Large intestine (tissue), 3 donors: Measurements from ENCODE around the gene PCDH8. TPM values are rescaled to one million over a fixed set of nuclear protein-coding genes. Genes with fewer than 3 reads are reported as not detected.

Source experiments
- DNase-seq, 2 donors: peaks; one replicate each; pipeline versions ENCODE4 v3.0.0 to v3.0.0-alpha.2; 2013
- H3K27ac ChIP-seq: one replicate; pipeline ENCODE4 v1.5.1; 2013; ENCODE audit warnings: low read length
- H3K27me3 ChIP-seq: 2 replicates; pipeline ENCODE4 v1.6.1; 2013; ENCODE audit warnings: low read length; ENCODE audit not compliant: control insufficient read depth, insufficient read depth
- H3K36me3 ChIP-seq: 2 replicates; pipeline ENCODE4 v1.6.1; 2013; ENCODE audit warnings: low read length; ENCODE audit not compliant: control insufficient read depth, insufficient read depth
- H3K4me1 ChIP-seq: one replicate; pipeline ENCODE4 v1.6.1; 2013; ENCODE audit warnings: low read length; ENCODE audit not compliant: control insufficient read depth, insufficient read depth
- H3K4me3 ChIP-seq: one replicate; pipeline ENCODE4 v1.5.1; 2013; ENCODE audit warnings: low read length
- H3K9me3 ChIP-seq: one replicate; pipeline ENCODE4 v1.6.1; 2013; ENCODE audit warnings: mild to moderate bottlenecking, low read depth, low read length, moderate library complexity; ENCODE audit not compliant: control insufficient read depth
- WGBS: methylation state at CpG from one replicate; pipeline ENCODE4 v1.1.5; 2013; ENCODE audit warnings: low lambda C conversion rate; ENCODE audit not compliant: insufficient coverage; 5-methylcytosine and 5-hydroxymethylcytosine counted together
- polyA plus RNA-seq: library from polyadenylated mRNA; unstranded; fragments of 120-200 nt; gene quantifications from one replicate; pipeline ENCODE4 v1.2.1, GENCODE V29; 2013

Gene PCDH8
- polyA plus RNA-seq, 1 donor, result 2.3 TPM

DNA sequence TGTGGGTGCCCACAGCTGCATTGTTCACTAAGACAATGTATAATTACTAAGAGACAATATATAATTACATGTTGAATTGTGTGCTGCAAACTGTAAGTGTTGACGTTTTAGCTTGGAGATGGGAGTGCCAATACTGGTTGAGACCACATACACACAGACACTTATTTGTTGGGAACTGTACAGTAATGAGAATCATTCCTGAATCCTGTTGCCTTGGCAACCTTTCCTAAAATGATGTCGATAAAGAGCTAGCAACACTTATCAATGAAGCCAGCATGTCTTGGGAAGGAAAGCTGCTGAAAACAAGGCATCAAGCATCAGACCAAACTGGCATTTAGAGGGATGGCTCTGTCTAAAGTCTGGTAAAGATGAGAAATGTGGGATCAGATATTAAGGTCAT is 51.3 kb downstream of the PCDH8 start:
- no peaks in the 10 kb centered on the region for H3K9me3 ChIP-seq
- H3K4me3 ChIP-seq, result no peak overlapping the region
- no peaks in the 10 kb centered on the region for H3K36me3 ChIP-seq
- no CpG with 5 or more reads among the region's 2 CpGs for WGBS
- DNase-seq, result no peak
- H3K4me1 ChIP-seq, result no peaks in the 10 kb centered on the region
- no peak overlapping the region for H3K27ac ChIP-seq
- no peaks in the 10 kb centered on the region for H3K27me3 ChIP-seq

DNA sequence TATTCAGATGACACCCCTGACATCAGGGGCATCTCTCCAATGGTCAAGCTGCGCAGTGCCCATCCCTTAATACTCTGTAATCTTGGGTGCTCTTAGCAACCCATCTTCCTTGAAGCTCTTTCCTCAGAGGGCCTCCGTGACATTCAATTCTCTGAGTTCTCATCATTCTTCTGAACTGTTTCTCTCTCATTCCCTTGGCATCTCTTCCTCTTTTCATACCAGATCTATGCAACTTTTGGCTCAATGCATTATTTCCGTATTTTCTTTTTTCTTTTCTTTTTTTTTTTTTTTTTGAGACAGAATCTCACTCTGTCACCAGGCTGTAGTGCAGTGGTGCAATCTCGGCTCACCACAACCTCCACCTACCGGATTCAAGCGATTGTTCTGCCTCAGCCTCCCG is 53.9 kb downstream of the PCDH8 start:
- no peaks in the 10 kb centered on the region for H3K27me3 ChIP-seq
- no peak overlapping the region for H3K27ac ChIP-seq
- no peak for DNase-seq
- H3K9me3 ChIP-seq, result no peaks in the 10 kb centered on the region
- H3K4me3 ChIP-seq, result no peak overlapping the region
- 100% methylated on average over 2 of the region's 7 CpGs for WGBS
- H3K36me3 ChIP-seq, result no peaks in the 10 kb centered on the region
- no peaks in the 10 kb centered on the region for H3K4me1 ChIP-seq

DNA sequence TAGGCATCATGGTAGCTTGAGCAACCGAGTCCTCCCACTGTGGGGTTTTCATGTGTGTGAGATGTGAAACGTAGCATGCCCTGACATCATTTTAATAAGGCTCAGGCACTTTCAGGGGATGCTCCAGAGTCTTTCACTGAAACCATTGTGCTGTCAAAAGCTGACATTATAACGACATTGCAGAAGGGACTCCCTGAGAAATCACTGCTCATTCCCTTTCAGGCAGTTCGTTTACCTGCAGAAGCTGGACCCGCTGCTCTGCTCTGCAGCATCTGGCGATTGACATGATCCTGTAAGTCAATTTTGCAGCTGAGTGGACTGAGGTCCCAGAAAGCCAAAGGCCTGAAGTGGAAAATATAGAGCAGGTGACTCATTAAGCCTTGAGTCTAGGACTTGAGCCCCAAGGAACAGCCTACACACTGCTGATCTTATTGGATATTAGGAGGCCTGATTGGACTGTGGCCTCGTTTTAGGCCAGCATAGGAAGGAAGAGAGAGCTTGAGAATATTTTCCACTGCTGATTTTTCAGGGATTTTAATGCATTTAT is 54.9 kb downstream of the PCDH8 start:
- Histone ChIP-seq H3K27ac (no peak overlapping the region), H3K9me3 (no peaks in the 10 kb centered on the region), H3K27me3 (no peaks in the 10 kb centered on the region), H3K4me1 (no peaks in the 10 kb centered on the region), H3K4me3 (no peak overlapping the region), H3K36me3 (no peaks in the 10 kb centered on the region)
- DNase-seq, result no peak
- WGBS, result no CpG with 5 or more reads among the region's 7 CpGs

Other genes starting within 250 kb of the PCDH8 start
- 13.4 TPM for gene HNRNPA1L2, start 206.2 kb downstream of the PCDH8 start, polyA plus RNA-seq
- 47.3 TPM for gene SUGT1, start 195.8 kb downstream of the PCDH8 start, polyA plus RNA-seq
- 0.43 TPM for gene CNMD, start 108.8 kb downstream of the PCDH8 start, polyA plus RNA-seq
- 80.0 TPM for gene OLFM4, start 180.2 kb upstream of the PCDH8 start, polyA plus RNA-seq